ENCODE measurements around the gene ARHGAP9.

Gene ARHGAP9

DNA sequence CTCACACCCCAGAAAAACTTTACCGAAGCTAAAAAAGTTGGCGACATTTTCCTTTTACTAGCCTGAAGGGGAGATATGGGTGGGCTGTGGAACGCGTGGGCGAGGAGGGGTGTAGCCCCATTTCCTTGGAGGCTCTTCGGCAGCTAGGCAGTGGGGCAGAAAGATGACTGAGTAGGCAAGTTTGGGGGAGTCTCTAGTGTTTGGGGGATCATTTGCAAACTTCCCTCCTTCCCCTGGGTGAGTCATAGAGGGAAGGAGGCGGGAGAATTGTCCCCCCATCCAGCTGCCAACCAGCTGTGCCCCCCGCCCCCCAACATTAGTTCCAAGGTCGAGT is 17.8 kb downstream of the ARHGAP9 start (continued):
- TF ChIP-seq, protein P1, sequence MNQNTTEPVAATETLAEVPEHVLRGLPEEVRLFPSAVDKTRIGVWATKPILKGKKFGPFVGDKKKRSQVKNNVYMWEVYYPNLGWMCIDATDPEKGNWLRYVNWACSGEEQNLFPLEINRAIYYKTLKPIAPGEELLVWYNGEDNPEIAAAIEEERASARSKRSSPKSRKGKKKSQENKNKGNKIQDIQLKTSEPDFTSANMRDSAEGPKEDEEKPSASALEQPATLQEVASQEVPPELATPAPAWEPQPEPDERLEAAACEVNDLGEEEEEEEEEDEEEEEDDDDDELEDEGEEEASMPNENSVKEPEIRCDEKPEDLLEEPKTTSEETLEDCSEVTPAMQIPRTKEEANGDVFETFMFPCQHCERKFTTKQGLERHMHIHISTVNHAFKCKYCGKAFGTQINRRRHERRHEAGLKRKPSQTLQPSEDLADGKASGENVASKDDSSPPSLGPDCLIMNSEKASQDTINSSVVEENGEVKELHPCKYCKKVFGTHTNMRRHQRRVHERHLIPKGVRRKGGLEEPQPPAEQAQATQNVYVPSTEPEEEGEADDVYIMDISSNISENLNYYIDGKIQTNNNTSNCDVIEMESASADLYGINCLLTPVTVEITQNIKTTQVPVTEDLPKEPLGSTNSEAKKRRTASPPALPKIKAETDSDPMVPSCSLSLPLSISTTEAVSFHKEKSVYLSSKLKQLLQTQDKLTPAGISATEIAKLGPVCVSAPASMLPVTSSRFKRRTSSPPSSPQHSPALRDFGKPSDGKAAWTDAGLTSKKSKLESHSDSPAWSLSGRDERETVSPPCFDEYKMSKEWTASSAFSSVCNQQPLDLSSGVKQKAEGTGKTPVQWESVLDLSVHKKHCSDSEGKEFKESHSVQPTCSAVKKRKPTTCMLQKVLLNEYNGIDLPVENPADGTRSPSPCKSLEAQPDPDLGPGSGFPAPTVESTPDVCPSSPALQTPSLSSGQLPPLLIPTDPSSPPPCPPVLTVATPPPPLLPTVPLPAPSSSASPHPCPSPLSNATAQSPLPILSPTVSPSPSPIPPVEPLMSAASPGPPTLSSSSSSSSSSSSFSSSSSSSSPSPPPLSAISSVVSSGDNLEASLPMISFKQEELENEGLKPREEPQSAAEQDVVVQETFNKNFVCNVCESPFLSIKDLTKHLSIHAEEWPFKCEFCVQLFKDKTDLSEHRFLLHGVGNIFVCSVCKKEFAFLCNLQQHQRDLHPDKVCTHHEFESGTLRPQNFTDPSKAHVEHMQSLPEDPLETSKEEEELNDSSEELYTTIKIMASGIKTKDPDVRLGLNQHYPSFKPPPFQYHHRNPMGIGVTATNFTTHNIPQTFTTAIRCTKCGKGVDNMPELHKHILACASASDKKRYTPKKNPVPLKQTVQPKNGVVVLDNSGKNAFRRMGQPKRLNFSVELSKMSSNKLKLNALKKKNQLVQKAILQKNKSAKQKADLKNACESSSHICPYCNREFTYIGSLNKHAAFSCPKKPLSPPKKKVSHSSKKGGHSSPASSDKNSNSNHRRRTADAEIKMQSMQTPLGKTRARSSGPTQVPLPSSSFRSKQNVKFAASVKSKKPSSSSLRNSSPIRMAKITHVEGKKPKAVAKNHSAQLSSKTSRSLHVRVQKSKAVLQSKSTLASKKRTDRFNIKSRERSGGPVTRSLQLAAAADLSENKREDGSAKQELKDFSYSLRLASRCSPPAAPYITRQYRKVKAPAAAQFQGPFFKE (tag by site-specific recombination; IDR thresholded peaks at IDR 0.05; ENCODE audit: borderline replicate concordance), result no peak
- TF ChIP-seq ZNF175 (tag by site-specific recombination; IDR thresholded peaks at IDR 0.05) (no peak), ZBTB7A (tag by site-specific recombination; IDR thresholded peaks at IDR 0.05; ENCODE audit: low read depth) (peak; percentile 92), ZNF292 (tag by site-specific recombination; IDR thresholded peaks at IDR 0.05; ENCODE audit: borderline replicate concordance, low read depth) (no peak), KLF9 (tag by site-specific recombination; IDR thresholded peaks at IDR 0.05; ENCODE audit: low read depth) (0 out of 2 replicates have a peak, but pooled peaks have one; percentile 11), SETDB1 (IDR thresholded peaks at IDR 0.05; ENCODE audit: insufficient read length, low read length) (no peak), BCL11A (tag by site-specific recombination; IDR thresholded peaks at IDR 0.05; ENCODE audit: low read depth) (0 out of 2 replicates have a peak, but pooled peaks have one; percentile 16)
- TF ChIP-seq, protein P2, sequence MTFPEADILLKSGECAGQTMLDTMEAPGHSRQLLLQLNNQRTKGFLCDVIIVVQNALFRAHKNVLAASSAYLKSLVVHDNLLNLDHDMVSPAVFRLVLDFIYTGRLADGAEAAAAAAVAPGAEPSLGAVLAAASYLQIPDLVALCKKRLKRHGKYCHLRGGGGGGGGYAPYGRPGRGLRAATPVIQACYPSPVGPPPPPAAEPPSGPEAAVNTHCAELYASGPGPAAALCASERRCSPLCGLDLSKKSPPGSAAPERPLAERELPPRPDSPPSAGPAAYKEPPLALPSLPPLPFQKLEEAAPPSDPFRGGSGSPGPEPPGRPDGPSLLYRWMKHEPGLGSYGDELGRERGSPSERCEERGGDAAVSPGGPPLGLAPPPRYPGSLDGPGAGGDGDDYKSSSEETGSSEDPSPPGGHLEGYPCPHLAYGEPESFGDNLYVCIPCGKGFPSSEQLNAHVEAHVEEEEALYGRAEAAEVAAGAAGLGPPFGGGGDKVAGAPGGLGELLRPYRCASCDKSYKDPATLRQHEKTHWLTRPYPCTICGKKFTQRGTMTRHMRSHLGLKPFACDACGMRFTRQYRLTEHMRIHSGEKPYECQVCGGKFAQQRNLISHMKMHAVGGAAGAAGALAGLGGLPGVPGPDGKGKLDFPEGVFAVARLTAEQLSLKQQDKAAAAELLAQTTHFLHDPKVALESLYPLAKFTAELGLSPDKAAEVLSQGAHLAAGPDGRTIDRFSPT (tag by site-specific recombination; IDR thresholded peaks at IDR 0.05), result 0 out of 2 replicates have a peak, but pooled peaks have one; percentile 70

DNA sequence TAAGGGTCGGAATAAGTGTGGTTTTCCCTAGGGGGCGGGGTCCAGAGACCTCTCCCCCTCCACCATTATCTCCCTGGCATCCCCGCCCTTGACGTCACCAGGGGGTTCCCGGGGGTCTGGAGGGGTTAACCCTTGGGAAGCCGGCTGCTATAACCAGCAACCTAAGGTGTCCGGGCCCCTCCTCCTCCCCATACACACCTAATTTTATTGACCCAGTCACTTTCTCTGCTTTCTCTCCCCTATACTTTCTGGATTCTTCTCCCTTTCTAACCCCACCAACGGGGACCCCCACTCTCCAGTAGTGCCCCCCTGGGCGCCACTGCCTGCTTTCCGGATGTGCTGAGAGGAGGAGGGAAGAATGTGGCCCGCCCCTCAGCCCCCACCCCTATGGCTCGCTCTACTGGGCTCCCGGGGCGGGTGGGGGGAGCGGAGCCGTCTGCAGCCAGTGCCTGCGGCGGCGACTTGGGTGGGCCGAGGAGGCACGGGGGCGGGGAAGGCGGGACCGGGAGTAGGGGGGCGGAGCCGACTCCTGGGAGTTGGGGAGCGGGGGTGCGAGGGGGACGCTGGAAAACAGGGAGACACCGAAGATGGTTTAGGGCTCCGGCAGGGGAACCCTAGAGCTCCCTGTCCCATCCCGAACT is 18.3 kb downstream of the ARHGAP9 start:
- H3K27ac ChIP-seq (ENCODE audit: extremely low read depth, low read depth, low read length), result peak overlapping the region; percentile 25; the same call in 1 of the 2 replicates
- no peaks in the 10 kb centered on the region for H3K36me3 ChIP-seq (ENCODE audit: control insufficient read depth in 2 of 2, insufficient read depth in 1 of 2, low read length in 2 of 2)
- H3K9me3 ChIP-seq (ENCODE audit: control insufficient read depth, insufficient read depth, low read depth, low read length), result no peaks in the 10 kb centered on the region
- peak overlapping the region; percentile 48 for H3K4me3 ChIP-seq (ENCODE audit: low read depth, low read length)
- CTCF ChIA-PET, result interaction anchor here (1.1 to 4.2 kb wide), 6 partner anchors 8 to 218 kb away, joined by 3 to 38 read pairs (median 11); partner anchors contain the start of gene ARHGAP9
- POLR2A ChIA-PET, result interaction anchor here (0.7 to 4.0 kb wide), 2 partner anchors 59 to 77 kb away, joined by 5 to 13 read pairs; partner anchors contain the start of gene DDIT3
- H3K4me1 ChIP-seq (ENCODE audit: control insufficient read depth, insufficient read depth, low read length), result peaks cover 8% of the 10 kb centered on the region
- TF ChIP-seq, protein P3, sequence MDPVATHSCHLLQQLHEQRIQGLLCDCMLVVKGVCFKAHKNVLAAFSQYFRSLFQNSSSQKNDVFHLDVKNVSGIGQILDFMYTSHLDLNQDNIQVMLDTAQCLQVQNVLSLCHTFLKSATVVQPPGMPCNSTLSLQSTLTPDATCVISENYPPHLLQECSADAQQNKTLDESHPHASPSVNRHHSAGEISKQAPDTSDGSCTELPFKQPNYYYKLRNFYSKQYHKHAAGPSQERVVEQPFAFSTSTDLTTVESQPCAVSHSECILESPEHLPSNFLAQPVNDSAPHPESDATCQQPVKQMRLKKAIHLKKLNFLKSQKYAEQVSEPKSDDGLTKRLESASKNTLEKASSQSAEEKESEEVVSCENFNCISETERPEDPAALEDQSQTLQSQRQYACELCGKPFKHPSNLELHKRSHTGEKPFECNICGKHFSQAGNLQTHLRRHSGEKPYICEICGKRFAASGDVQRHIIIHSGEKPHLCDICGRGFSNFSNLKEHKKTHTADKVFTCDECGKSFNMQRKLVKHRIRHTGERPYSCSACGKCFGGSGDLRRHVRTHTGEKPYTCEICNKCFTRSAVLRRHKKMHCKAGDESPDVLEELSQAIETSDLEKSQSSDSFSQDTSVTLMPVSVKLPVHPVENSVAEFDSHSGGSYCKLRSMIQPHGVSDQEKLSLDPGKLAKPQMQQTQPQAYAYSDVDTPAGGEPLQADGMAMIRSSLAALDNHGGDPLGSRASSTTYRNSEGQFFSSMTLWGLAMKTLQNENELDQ (tag by site-specific recombination; IDR thresholded peaks at IDR 0.05; ENCODE audit: low read depth), result no peak
- TF ChIP-seq BCL11B (tag by site-specific recombination; IDR thresholded peaks at IDR 0.05; ENCODE audit: low read depth) (no peak; the same call in 1 of the 2 replicates), ZNF266 (tag by site-specific recombination; IDR thresholded peaks at IDR 0.05; ENCODE audit: low read depth) (no peak)
- TF ChIP-seq, protein P4, sequence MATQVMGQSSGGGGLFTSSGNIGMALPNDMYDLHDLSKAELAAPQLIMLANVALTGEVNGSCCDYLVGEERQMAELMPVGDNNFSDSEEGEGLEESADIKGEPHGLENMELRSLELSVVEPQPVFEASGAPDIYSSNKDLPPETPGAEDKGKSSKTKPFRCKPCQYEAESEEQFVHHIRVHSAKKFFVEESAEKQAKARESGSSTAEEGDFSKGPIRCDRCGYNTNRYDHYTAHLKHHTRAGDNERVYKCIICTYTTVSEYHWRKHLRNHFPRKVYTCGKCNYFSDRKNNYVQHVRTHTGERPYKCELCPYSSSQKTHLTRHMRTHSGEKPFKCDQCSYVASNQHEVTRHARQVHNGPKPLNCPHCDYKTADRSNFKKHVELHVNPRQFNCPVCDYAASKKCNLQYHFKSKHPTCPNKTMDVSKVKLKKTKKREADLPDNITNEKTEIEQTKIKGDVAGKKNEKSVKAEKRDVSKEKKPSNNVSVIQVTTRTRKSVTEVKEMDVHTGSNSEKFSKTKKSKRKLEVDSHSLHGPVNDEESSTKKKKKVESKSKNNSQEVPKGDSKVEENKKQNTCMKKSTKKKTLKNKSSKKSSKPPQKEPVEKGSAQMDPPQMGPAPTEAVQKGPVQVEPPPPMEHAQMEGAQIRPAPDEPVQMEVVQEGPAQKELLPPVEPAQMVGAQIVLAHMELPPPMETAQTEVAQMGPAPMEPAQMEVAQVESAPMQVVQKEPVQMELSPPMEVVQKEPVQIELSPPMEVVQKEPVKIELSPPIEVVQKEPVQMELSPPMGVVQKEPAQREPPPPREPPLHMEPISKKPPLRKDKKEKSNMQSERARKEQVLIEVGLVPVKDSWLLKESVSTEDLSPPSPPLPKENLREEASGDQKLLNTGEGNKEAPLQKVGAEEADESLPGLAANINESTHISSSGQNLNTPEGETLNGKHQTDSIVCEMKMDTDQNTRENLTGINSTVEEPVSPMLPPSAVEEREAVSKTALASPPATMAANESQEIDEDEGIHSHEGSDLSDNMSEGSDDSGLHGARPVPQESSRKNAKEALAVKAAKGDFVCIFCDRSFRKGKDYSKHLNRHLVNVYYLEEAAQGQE (tag by site-specific recombination; IDR thresholded peaks at IDR 0.05), result no peak
- TF ChIP-seq, protein P5, sequence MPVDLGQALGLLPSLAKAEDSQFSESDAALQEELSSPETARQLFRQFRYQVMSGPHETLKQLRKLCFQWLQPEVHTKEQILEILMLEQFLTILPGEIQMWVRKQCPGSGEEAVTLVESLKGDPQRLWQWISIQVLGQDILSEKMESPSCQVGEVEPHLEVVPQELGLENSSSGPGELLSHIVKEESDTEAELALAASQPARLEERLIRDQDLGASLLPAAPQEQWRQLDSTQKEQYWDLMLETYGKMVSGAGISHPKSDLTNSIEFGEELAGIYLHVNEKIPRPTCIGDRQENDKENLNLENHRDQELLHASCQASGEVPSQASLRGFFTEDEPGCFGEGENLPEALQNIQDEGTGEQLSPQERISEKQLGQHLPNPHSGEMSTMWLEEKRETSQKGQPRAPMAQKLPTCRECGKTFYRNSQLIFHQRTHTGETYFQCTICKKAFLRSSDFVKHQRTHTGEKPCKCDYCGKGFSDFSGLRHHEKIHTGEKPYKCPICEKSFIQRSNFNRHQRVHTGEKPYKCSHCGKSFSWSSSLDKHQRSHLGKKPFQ (tag by site-specific recombination; IDR thresholded peaks at IDR 0.05), result 0 out of 2 replicates have a peak, but pooled peaks have one; percentile 29
- TF ChIP-seq, protein P6, sequence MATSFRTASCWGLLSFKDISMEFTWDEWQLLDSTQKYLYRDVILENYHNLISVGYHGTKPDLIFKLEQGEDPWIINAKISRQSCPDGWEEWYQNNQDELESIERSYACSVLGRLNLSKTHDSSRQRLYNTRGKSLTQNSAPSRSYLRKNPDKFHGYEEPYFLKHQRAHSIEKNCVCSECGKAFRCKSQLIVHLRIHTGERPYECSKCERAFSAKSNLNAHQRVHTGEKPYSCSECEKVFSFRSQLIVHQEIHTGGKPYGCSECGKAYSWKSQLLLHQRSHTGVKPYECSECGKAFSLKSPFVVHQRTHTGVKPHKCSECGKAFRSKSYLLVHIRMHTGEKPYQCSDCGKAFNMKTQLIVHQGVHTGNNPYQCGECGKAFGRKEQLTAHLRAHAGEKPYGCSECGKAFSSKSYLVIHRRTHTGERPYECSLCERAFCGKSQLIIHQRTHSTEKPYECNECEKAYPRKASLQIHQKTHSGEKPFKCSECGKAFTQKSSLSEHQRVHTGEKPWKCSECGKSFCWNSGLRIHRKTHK (tag by site-specific recombination; IDR thresholded peaks at IDR 0.05), result no peak

Measured in HEK293 (cell line).